KOPT-K1 (cell line): ENCODE data around the gene TMEM237.

ENCODE experiments used
- H3K27ac ChIP-seq: fragments of 200-600 bp; sonication (generic); 2 replicates; pipeline ENCODE4 v1.5.1; 2016; ENCODE audit warnings: antibody characterized with exemption, mild to moderate bottlenecking, low read depth, low read length; ENCODE audit not compliant: poor library complexity, severe bottlenecking
- H3K36me3 ChIP-seq: fragments of 200-600 bp; sonication (generic); 2 replicates; pipeline ENCODE4 v1.5.1; 2017; ENCODE audit warnings: antibody characterized with exemption, mild to moderate bottlenecking, low read length, moderate library complexity; ENCODE audit not compliant: insufficient read depth
- H3K9me3 ChIP-seq: fragments of 200-600 bp; sonication (generic); 2 replicates; pipeline ENCODE4 v1.5.1; 2017; ENCODE audit warnings: antibody characterized with exemption, low read length, mild to moderate bottlenecking; ENCODE audit not compliant: insufficient read depth, poor library complexity, severe bottlenecking

The TMEM237 gene

DNA sequence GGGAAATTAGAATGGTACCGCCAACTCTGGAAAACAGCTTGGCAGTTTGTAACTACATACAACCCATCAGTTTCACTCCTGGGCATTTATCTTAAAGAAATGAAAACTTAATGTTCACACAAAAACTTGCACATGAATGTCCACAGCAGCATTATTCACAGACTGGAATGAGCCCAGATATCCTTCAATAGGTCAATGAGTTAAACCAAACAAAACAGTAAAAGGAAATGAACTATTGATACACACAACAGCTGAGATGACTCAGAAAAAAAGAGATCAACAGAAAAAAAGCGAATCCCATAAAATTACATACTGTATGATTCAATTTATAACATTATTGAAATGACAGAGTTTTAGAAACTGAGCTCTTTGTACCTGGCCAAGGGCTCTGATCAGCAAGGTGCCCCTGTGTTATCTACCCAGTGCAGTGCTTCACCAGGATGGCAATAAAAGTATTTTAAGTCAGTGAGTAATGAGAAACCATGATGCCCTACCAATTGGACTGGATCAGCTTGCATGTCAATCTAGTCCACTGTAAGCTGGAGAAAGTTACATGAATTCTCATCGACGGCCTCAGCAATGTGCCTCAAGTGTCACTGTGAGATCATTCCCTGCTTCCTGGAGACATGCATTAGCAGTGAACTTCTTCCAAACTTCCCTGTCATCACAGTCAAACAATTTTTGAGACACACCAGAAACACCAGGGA is 21.9 kb downstream of the TMEM237 start:
- Histone ChIP-seq H3K27ac (no peak overlapping the region), H3K9me3 (no peaks in the 10 kb centered on the region), H3K36me3 (peaks cover 32% of the 10 kb centered on the region)

DNA sequence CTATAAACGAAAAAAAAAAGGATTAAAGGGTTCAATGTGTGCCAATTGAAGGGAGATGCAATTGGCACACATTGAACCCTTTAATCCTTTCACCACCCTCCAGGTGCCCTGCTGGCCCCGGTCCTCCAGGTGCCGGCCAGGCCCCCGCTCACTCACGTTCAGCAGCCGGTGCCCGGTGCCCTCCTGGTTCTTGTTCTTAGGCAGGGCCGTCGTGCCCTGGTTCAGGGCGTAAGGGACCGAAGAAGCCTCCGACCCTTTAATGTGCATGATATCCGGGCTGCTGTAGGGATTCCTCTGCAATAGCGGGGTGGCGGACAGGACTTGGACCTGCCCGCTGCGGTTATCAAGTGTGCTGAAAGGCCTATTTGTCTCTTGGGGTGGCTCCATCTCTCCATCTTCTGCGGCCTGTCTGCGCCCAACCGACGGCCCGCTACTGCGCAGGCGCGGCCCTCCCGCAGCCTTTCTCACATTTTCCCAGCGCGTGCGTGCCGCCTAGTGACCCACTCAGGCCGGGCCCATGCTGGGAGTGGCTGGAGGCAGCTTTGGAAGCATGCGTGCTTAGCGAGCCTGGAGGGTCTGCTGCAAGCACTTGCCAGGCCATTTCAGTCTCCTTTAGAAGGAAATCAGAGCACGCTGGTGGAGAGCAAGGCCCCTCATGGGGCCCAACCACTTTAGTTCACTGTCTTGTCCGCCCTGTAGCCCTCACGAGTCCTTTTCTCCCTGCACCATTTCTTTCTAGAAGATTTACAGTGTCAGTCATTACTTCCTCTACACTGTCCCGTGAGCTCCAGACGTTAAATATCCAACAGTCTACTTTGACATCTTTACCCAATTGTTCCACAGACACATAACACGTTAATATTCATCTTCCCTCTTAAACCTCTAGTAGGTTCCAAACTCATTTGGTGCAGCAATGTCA is 24.3 kb downstream of the TMEM237 start:
- no peak overlapping the region for H3K27ac ChIP-seq

DNA sequence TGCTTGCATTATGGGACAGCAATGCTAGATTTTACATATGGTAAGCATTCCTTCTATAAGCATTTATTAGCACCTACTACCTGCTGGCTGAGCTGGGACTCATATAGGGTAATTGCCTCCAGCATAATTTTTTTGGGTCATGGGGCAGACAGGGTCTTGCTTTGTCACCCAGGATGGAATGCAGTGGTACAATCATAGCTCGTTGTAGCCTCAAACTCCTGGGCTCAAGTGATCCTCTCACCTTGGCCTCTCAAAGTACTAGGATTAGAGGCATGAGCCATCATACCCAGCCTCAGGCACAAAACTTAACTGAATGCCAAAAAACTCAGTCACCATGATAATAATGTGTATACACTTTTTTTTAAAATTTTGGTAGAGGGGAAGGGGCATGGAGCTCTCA is 35.3 kb downstream of the TMEM237 start:
- no peak overlapping the region for H3K27ac ChIP-seq
- H3K36me3 ChIP-seq, result no peaks in the 10 kb centered on the region
- peaks cover 5% of the 10 kb centered on the region for H3K9me3 ChIP-seq

More for the DNA sequence above, 24.3 kb downstream of the TMEM237 start:
- peaks cover 14% of the 10 kb centered on the region for H3K36me3 ChIP-seq
- H3K9me3 ChIP-seq, result no peaks in the 10 kb centered on the region

DNA sequence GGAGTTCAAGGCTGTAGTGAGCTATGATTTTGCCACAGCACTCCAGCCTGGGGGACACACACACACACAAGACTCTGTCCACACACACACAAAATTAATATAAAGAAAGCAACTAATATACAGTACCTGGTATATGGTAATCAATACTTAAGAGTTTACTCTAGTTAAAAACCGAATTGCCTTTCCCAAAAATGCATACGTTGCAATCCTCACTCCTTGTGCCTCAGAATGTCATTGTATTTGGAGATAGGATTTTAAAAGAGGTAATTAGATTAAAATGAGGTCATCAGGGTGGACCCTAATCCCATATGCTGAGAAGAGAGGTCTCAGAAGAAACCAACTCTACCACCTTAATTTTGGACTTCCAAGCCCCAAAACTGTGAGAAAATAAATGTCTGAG is 35.7 kb downstream of the TMEM237 start:
- no peak overlapping the region for H3K27ac ChIP-seq
- peaks cover 5% of the 10 kb centered on the region for H3K9me3 ChIP-seq
- H3K36me3 ChIP-seq, result no peaks in the 10 kb centered on the region

DNA sequence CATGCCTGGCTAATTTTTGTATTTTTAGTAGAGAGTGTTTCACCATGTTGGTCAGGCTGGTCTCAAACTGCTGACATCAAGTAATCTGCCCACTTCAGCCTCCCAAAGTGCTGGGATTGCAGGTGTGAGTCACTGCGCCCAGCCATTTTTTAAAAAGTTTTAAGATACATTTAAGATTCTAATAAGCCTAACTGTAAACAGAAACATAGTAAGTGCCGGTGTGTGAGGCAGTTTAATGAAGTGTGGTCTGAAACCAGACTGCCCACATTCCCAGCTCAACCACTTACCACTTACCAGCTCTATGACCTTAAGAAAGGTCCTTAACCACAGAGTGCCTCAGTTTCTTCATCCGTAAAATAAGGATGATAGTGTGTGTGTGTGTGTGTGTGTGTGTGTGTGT is 42.4 kb downstream of the TMEM237 start:
- Histone ChIP-seq H3K36me3 (no peaks in the 10 kb centered on the region), H3K27ac (no peak overlapping the region), H3K9me3 (peaks cover 6% of the 10 kb centered on the region)

DNA sequence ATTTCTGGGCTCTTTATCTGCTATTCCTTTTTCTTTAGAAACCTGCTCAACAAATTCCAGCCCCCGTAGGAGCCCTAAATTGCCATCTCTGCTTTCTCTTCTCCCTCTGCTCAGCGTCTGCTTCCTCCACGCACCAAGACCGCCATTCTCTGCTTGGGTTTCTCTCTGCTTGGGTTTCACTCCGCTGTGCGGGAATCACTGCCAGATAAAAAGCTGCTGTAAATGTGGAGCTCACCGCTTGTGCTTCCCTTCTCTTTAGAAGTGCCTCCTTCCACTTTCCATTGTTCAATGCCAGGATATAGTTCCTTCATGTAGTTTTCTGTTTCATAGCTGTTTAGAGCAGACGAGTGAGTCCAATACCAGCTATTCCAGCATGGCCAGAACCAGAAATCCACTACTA is 45.9 kb downstream of the TMEM237 start:
- H3K9me3 ChIP-seq, result peaks cover 8% of the 10 kb centered on the region
- H3K27ac ChIP-seq, result no peak overlapping the region
- no peaks in the 10 kb centered on the region for H3K36me3 ChIP-seq

DNA sequence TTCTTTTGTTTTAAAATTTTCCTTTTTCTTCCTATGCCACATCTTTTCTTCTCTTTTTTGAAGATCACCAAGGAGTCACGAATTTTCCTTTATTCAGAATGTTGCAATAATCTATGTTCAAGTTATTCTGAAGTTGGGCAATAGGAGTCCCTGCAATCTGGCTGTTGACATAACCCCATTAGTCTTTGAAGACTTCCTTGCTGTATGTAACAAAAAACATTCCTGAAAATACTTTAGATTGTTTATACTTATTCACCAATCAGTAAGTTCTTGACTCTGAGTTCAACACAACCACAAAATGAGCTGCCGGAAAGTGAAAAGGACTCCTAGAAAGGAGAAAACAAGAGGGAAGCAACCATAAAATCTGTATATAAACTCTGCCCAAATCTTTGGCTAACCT is 62.8 kb downstream of the TMEM237 start:
- no peak overlapping the region for H3K27ac ChIP-seq
- H3K9me3 ChIP-seq, result no peaks in the 10 kb centered on the region
- H3K36me3 ChIP-seq, result no peaks in the 10 kb centered on the region

DNA sequence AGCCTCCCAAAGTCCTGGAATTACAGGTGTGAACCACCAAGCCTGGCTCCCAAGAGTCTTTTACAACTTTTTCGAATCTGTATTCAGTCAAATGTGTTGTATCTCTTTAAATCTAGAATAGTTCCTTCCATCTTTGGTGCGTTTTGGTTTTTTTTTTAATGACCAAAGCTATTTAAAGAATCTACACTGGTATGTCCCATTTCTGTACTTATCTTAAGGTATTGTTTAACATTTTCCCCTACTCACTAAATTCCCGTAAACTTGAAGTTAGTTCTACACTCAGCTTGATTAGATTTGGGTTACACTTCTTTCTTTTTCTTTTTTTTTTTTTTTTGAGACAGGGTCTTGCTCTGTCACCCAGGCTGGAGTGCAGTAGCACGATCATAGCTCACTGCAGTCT is 63.8 kb downstream of the TMEM237 start:
- no peaks in the 10 kb centered on the region for H3K9me3 ChIP-seq
- no peak overlapping the region for H3K27ac ChIP-seq
- no peaks in the 10 kb centered on the region for H3K36me3 ChIP-seq

DNA sequence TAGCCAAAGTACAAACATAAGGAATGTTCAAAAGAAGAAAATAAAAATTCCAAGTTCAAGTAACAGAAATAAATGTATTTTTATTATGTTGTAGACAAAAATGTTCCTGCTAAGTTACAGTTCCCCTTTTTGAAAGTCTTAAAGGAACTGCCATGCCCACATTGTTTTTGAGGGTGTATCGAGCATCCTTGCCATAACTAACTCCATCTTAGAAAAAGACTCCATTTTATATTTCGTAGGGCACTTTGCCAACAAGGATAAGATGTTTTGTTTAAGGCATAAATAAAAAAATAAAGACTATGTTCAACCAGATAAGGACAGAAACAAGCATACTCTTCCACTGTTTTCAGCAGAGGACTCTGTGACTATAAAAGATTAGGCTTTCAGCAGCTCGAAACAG is 67.3 kb downstream of the TMEM237 start:
- no peak overlapping the region for H3K27ac ChIP-seq
- no peaks in the 10 kb centered on the region for H3K9me3 ChIP-seq
- no peaks in the 10 kb centered on the region for H3K36me3 ChIP-seq

DNA sequence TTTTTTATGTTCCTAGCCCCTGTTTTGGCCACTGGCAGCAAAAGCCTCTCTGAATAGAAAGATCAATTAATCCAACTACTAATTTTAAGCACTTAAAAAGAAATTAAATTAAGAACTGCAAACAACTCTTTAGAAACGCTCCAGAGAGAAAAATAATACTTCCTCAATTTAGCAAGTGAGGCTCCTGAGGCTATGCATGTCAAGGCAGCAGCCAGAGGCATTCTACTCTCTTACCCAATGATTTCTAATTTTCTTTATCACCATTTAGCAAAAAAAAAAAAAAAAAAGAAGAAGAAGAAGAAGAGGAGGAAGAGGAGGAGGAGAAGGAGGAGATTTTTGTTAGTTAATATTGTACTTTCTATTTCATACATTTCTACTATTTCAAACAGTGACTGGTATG is 68.5 kb downstream of the TMEM237 start:
- Histone ChIP-seq H3K27ac (no peak overlapping the region), H3K36me3 (no peaks in the 10 kb centered on the region), H3K9me3 (no peaks in the 10 kb centered on the region)

DNA sequence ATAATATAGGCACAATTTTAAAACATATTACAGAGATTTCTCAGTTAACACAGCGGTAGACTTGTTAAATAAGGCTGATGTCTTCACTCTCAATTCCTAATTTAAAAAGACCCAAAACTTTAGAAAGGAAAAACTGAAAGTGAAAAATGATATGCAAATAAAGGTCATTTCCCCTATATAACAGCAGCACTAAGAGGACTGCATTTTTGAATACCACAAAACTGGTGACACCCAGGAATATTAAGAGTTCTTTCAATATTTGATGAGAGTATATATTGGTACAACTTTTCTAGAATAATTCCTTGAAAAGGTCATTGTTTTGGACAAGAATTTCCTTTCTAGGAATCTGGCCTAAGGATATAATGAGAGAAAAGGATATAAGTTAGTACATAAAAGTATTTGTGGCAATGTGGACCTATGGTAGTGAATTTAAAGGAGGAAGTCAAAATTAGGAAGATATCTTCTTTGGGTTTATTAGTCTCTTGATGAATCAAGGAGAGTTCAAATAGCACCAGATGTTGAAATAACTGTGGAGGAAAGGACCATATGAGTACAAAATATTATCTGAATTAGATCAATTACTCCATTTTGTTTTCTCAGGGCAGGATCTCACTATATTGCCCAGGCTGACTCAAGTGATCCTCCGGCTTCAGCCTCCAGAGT is 70.3 kb downstream of the TMEM237 start:
- no peaks in the 10 kb centered on the region for H3K9me3 ChIP-seq
- H3K36me3 ChIP-seq, result no peaks in the 10 kb centered on the region
- H3K27ac ChIP-seq, result no peak overlapping the region
